Transverse colon (tissue), 4 donors: ENCODE data around the gene ADCY10.

Experiments used
- CTCF ChIP-seq, 5 experiments: fragments of 200-600 bp in 3 of 5; fragments of 450-650 bp in 2 of 5; sonication (generic) in 3 of 5; IDR thresholded peaks; 1 replicate in 2 of 5; 2 replicates in 3 of 5; pipeline ENCODE4 v1.5.1; 2016 to 2017; ENCODE audit warnings: antibody characterized with exemption in 5 of 5, inconsistent platforms in 3 of 5, mild to moderate bottlenecking in 2 of 5, moderate library complexity in 1 of 5
- EP300 ChIP-seq: sonication (generic); formaldehyde crosslinking; IDR thresholded peaks from one replicate; pipeline ENCODE4 v1.6.1; 2017; ENCODE audit warnings: antibody characterized with exemption, low read depth
- POLR2AphosphoS5 ChIP-seq, 3 donors: sonication (generic); formaldehyde crosslinking; IDR thresholded peaks; one replicate each; pipeline ENCODE4 v1.6.1; 2016; ENCODE audit warnings: antibody characterized with exemption in 3 of 3

GRCh38 chr1:167934426-167935215 lies 20.7 kb upstream of the ADCY10 start:
- TF ChIP-seq EP300 (no peak), CTCF (IDR thresholded peaks at IDR 0.05) (no peak), POLR2AphosphoS5 (IDR thresholded peaks at IDR 0.05) (no peak)
